HG03469 (cell line): Measurements from ENCODE around the gene FNDC3B.

Source experiments
- ATAC-seq: cut with Tn5 transposase; IDR thresholded peaks from one replicate; pipeline ENCODE4 v1.9.1; 2021; ENCODE audit warnings: mild to moderate bottlenecking, moderate library complexity, moderate number of reproducible peaks; ENCODE audit not compliant: unreplicated experiment

Gene FNDC3B

GRCh38 chr3:172111163-172111562, 71.8 kb downstream of the FNDC3B start:
- ATAC-seq: no peak

GRCh38 chr3:172112078-172112733, 72.8 kb downstream of the FNDC3B start:
- ATAC-seq: no peak

GRCh38 chr3:172112734-172113120, 73.3 kb downstream of the FNDC3B start:
- no peak for ATAC-seq

- no peak for ATAC-seq
These were observed 74.3 kb downstream of the FNDC3B start for GRCh38 chr3:172113710-172114109.

GRCh38 chr3:172115059-172115458, 75.7 kb downstream of the FNDC3B start:
- ATAC-seq: no peak

GRCh38 chr3:172115787-172116186, 76.4 kb downstream of the FNDC3B start:
- no peak for ATAC-seq

- no peak for ATAC-seq
These were observed 78.6 kb downstream of the FNDC3B start for GRCh38 chr3:172118019-172118418.

GRCh38 chr3:172119266-172119969, 80.0 kb downstream of the FNDC3B start:
- no peak for ATAC-seq

- ATAC-seq: no peak
These were observed 81.5 kb downstream of the FNDC3B start for GRCh38 chr3:172120912-172121311.

GRCh38 chr3:172121981-172122380, 82.6 kb downstream of the FNDC3B start:
- ATAC-seq: no peak

- ATAC-seq: no peak
These were observed 84.9 kb downstream of the FNDC3B start for GRCh38 chr3:172124271-172124670.

- no peak for ATAC-seq
These were observed 85.7 kb downstream of the FNDC3B start for GRCh38 chr3:172125053-172125452.

- ATAC-seq: no peak
These were observed 86.6 kb downstream of the FNDC3B start for GRCh38 chr3:172125963-172126457.

GRCh38 chr3:172126741-172127140, 87.4 kb downstream of the FNDC3B start:
- ATAC-seq: no peak

GRCh38 chr3:172127141-172127540, 87.8 kb downstream of the FNDC3B start:
- ATAC-seq: no peak

- ATAC-seq: no peak
These were observed 88.7 kb downstream of the FNDC3B start for GRCh38 chr3:172127929-172128580.

GRCh38 chr3:172128858-172129257, 89.5 kb downstream of the FNDC3B start:
- ATAC-seq: no peak

- no peak for ATAC-seq
These were observed 90.1 kb downstream of the FNDC3B start for GRCh38 chr3:172129498-172129849.

- ATAC-seq: no peak
These were observed 90.7 kb downstream of the FNDC3B start for GRCh38 chr3:172129850-172130716.

GRCh38 chr3:172130717-172131050, 91.3 kb downstream of the FNDC3B start:
- no peak for ATAC-seq

- no peak for ATAC-seq
These were observed 92.4 kb downstream of the FNDC3B start for GRCh38 chr3:172131746-172132145.
